Progenitor cell of endocrine pancreas (in vitro differentiated cells): ENCODE measurements around the gene TBC1D22B. TPM values are rescaled to one million over a fixed set of nuclear protein-coding genes. Genes with fewer than 3 reads are reported as not detected.
"Not testable (repeated sequence)": the region's sequence is repeated elsewhere in the genome, so short reads cannot be mapped to it uniquely, and the experiment has no call there.

Experiments used
- DNase-seq: peaks from one replicate; pipeline ENCODE4 v3.0.0; 2021; ENCODE audit warnings: low spot score; ENCODE audit not compliant: unreplicated experiment
- H3K27ac Mint-ChIP-seq: 2 replicates; pipeline ENCODE4 v1.8.0; 2021; ENCODE audit warnings: mild to moderate bottlenecking, moderate library complexity, mixed read lengths
- H3K27me3 Mint-ChIP-seq: 2 replicates; pipeline ENCODE4 v1.8.0; 2021; ENCODE audit warnings: mixed read lengths
- H3K36me3 Mint-ChIP-seq: 2 replicates; pipeline ENCODE4 v1.8.0; 2022; ENCODE audit warnings: mixed read lengths; ENCODE audit not compliant: insufficient read depth
- H3K4me1 Mint-ChIP-seq: 2 replicates; pipeline ENCODE4 v1.8.0; 2021; ENCODE audit warnings: low read depth, mixed read lengths
- H3K4me3 Mint-ChIP-seq: 2 replicates; pipeline ENCODE4 v1.8.0; 2021; ENCODE audit warnings: low read depth, mild to moderate bottlenecking, moderate library complexity, mixed read lengths
- H3K9me3 Mint-ChIP-seq: 2 replicates; pipeline ENCODE4 v1.8.0; 2021; ENCODE audit warnings: low read depth, mixed read lengths
- CTCF ChIP-seq: fragments of 200-600 bp; sonication (generic); IDR thresholded peaks from one replicate; pipeline ENCODE4 v1.5.0; 2021; ENCODE audit warnings: antibody characterized with exemption, mild to moderate bottlenecking; ENCODE audit not compliant: unreplicated experiment
- total RNA-seq: library from RNA; stranded (reverse); gene quantifications from 2 replicates; pipeline ENCODE4 v1.2.1, GENCODE V29; 2021

TBC1D22B gene
- total RNA-seq, 1 donor from 2014 or later, result 17.1 TPM

DNA sequence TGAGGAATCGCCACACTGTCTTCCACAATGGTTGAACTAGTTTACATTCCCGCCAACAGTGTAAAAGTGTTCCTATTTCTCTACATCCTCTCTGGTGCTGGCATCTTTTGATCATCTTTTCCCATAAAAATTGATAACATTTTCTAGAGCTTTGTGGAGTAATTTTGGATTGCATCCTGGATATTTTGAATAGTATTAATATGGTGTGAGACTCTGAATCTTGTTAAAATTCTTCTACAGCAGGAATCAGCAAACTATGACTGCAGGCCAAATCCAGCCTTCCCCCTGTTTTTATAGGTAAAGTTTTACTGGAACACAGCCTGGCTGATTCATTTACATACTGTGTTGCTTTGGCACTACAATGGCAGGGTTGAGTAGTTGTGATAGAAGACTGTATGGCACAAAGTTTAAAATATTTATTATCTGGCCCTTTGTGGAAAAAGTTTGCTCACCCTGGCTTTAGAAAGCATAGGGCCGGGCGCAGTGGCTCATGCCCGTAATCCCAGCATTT, 81.2 kb downstream of the TBC1D22B start:
- Mint-ChIP-seq H3K27ac (no peak overlapping the region), H3K4me3 (no peak overlapping the region), H3K9me3 (no peaks in the 10 kb centered on the region), H3K36me3 (peaks cover 2% of the 10 kb centered on the region), H3K4me1 (peaks cover 9% of the 10 kb centered on the region), H3K27me3 (peaks cover 3% of the 10 kb centered on the region)
- TF ChIP-seq CTCF, result no peak
- DNase-seq, result no peak

- no peak for TF ChIP-seq CTCF
- no peak for DNase-seq
- Mint-ChIP-seq H3K9me3 (no peaks in the 10 kb centered on the region), H3K27ac (peak overlapping the region; percentile 23), H3K4me1 (peaks cover 9% of the 10 kb centered on the region), H3K36me3 (no peaks in the 10 kb centered on the region), H3K4me3 (no peak overlapping the region), H3K27me3 (peaks cover 8% of the 10 kb centered on the region)
These were observed 82.4 kb downstream of the TBC1D22B start for GRCh38 chr6:37339741-37340638.

- H3K27ac Mint-ChIP-seq, result no peak overlapping the region
- no peak for DNase-seq
- TF ChIP-seq CTCF, result no peak
- peaks cover 9% of the 10 kb centered on the region for H3K4me1 Mint-ChIP-seq
- no peaks in the 10 kb centered on the region for H3K36me3 Mint-ChIP-seq
- H3K27me3 Mint-ChIP-seq, result peaks cover 8% of the 10 kb centered on the region
- no peak overlapping the region for H3K4me3 Mint-ChIP-seq
- H3K9me3 Mint-ChIP-seq, result no peaks in the 10 kb centered on the region
These were observed 83.0 kb downstream of the TBC1D22B start for GRCh38 chr6:37340639-37340943.

GRCh38 chr6:37343248-37343647, 85.7 kb downstream of the TBC1D22B start:
- Mint-ChIP-seq H3K4me1 (peaks cover 9% of the 10 kb centered on the region), H3K36me3 (no peaks in the 10 kb centered on the region), H3K27me3 (peaks cover 8% of the 10 kb centered on the region), H3K27ac (no peak overlapping the region), H3K4me3 (no peak overlapping the region), H3K9me3 (peaks cover 3% of the 10 kb centered on the region)
- TF ChIP-seq CTCF, result no peak
- no peak for DNase-seq

DNA sequence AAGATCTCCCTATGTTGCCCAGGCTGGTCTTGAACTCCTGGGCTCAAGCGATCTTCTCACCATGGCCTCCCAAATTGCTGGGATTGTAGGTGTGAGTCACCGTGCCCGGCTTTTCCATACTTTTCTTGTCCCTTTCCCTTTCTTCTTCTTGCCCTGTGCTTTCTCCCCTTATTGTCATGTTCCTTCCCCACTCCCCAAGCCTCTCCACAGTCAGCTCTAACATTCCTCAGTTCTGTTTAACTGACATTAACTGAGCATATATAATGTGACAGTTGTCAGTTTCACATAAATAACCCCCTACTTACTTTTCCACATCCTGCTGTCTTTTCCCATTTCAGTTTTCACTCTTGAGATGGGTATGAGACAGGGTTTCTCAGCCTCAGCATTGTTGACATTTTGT, 86.7 kb downstream of the TBC1D22B start:
- peaks cover 3% of the 10 kb centered on the region for H3K9me3 Mint-ChIP-seq
- H3K4me1 Mint-ChIP-seq, result peaks cover 6% of the 10 kb centered on the region
- H3K36me3 Mint-ChIP-seq, result no peaks in the 10 kb centered on the region
- no peak overlapping the region for H3K4me3 Mint-ChIP-seq
- peaks cover 8% of the 10 kb centered on the region for H3K27me3 Mint-ChIP-seq
- no peak for DNase-seq
- no peak for TF ChIP-seq CTCF
- H3K27ac Mint-ChIP-seq, result no peak overlapping the region

DNA sequence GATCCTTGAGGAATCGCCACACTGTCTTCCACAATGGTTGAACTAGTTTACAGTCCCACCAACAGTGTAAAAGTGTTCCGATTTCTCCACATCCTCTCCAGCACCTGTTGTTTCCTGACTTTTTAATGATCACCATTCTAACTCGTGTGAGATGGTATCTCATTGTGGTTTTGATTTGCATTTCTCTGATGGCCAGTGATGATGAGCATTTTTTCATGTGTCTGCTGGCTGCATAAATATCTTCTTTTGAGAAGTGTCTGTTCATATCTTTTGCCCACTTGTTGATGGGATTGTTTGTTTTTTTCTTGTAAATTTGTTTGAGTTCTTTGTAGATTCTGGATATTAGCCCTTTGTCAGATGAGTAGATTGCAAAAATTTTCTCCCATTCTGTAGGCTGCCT, 88.2 kb downstream of the TBC1D22B start:
- not testable (repeated sequence) for H3K27me3 Mint-ChIP-seq, H3K4me3 Mint-ChIP-seq, DNase-seq, H3K27ac Mint-ChIP-seq, H3K36me3 Mint-ChIP-seq, H3K4me1 Mint-ChIP-seq, H3K9me3 Mint-ChIP-seq
